Measurements from ENCODE around the gene UHRF1. TPM values are rescaled to one million over a fixed set of nuclear protein-coding genes. Genes with fewer than 3 reads are reported as not detected.
"Not testable (repeated sequence)": the region's sequence is repeated elsewhere in the genome, so short reads cannot be mapped to it uniquely, and the experiment has no call there.

The UHRF1 gene
- polyA plus RNA-seq, 4 donors = 30.1 to 36.6 (median 34.3) TPM

GRCh38 chr19:4969772-4970531 is 60.7 kb downstream of the UHRF1 start:
- DNase-seq (ENCODE audit: low read depth in 4 of 4, low spot score in 3 of 4) = no peak

- no peak for DNase-seq (ENCODE audit: low read depth in 4 of 4, low spot score in 3 of 4)
Measured at GRCh38 chr19:4970558-4971423, 61.5 kb downstream of the UHRF1 start.

- no peak for DNase-seq (ENCODE audit: low read depth in 4 of 4, low spot score in 3 of 4)
Measured at GRCh38 chr19:4971424-4971793, 62.1 kb downstream of the UHRF1 start.

GRCh38 chr19:4971816-4972495 is 62.7 kb downstream of the UHRF1 start:
- DNase-seq (ENCODE audit: low read depth in 4 of 4, low spot score in 3 of 4) = no peak

DNA sequence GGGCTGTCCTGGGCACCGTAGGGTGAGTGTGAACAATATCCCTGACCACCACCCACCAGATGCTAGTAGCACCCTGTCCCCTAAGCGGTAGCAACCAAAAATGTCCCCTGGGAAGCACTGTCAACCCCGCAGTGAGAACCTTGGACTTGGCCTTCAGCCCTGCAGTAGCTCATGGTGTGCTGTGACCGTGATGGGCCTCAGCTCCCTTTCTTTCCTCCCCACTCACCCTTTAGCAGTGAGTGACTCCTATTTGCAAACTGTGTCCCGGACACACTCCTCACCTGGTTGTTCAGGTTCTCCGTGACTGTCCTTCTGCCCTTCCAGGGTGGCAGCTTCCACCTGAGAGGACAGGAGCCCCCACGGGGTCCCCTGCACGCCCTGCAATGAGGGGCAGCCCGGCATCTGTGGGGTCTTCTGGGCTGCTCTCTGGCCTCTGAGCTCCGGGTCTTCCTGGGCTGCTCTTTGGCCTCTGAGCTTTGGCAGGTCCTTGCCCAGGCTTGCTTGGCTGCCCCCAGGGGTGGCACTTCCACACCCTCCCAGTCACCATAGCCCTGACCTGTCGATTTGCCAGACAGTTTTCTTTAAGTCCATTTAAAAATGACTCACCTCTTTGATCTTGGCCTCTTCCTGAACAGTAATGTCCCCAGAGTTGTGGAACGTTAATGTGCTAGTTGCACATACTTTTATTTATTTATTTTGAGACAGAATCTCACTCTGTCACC is 63.4 kb downstream of the UHRF1 start:
- DNase-seq (ENCODE audit: low read depth in 4 of 4, low spot score in 3 of 4) = no peak

DNA sequence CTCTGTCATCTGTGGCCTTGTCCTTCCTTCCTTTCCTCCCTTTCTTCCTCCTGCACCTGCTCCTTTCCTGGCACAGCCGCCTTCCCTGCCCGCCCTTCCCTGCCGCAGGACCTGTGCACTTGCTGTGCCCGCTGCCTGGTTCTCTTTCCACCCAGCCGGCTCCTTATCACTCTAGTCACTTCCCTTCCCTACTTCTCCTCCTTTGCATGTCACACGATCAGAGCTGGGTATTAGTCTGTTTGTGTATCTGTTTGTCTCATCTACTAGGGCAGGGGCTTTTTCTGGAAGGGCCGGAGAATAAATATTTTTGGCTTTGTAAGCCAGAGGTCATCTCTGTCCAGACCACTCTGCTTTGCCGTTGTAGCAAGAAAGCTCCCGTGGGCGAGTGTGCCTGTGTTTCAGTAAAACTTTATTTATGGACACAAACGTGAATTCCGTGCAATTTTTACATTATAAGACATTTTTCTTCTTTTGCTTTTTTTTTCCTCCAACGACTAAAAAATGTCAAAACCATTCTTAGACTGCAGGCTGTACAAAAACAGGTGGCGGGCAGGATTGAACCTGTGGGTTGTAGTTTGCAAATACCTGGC is 65.7 kb downstream of the UHRF1 start:
- DNase-seq (ENCODE audit: low read depth in 4 of 4, low spot score in 3 of 4) = no peak

DNA sequence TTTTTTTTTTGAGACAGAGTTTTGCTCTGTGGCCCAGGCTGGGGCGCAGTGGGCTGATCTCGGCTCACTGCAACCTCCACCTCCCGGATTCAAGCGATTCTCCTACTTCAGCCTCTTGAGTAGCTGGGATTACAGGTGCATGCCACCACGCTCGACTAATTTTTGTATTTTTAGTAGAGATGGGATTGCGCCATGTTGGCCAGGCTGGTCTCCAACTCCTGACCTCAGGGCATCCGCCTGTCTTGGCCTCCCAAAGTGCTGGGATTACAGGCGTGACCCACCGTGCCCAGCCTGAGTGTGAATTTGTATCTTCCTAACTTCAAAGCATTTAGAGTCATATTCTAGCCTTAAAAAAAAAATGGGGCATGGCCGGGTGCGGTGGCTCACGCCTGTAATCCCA is 66.3 kb downstream of the UHRF1 start:
- not testable (repeated sequence) for DNase-seq (ENCODE audit: low read depth in 4 of 4, low spot score in 3 of 4)

GRCh38 chr19:4976401-4977298 is 67.3 kb downstream of the UHRF1 start:
- DNase-seq (ENCODE audit: low read depth in 4 of 4, low spot score in 3 of 4) = no peak

DNA sequence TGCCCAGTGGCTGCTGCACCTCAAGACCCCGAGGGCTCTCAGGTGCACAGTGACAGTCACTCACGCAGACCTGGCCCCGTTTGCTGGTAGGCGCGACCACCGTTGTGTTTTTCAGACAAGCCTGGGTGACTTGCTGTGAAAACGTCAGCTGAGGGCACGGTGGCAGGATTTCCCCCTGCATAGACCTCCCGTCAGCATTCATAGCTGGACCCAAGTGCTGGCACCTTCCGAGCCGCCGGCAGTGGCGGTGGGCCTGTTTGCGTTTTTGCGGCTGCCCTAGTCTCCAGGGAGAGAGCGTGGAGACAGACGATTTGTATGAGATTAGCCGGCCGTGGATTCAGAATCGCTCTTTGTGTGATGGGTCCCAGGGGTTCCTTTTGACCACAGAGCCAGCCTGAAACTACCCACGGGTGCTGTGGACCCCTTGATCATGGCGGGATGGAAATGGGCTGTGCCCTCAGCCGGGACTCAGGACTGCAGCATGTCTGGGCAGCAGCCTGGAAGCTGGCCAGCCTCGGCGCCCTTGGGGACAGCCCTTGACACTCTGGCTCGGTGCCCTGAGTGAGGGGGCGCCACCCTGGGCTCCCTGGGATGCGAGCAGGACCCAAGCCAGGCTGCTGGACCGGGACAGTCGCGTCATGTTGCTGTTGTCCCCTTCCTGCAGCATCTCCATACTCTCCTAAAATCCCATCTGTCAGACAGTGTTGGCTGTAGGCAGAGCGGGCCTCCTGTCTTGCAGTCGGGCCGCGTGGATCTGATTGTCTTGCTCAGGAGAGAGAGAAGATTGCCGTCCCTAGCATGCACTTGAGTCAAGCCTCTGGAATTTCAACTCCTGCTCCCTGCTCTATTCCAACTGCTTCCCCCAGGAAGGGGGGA is 68.2 kb downstream of the UHRF1 start:
- DNase-seq (ENCODE audit: low read depth in 4 of 4, low spot score in 3 of 4) = no peak

- DNase-seq (ENCODE audit: low read depth in 4 of 4, low spot score in 3 of 4) = no peak
Measured at GRCh38 chr19:4979211-4979807, 70.0 kb downstream of the UHRF1 start.

GRCh38 chr19:4980067-4980466 is 70.8 kb downstream of the UHRF1 start:
- DNase-seq (ENCODE audit: low read depth in 4 of 4, low spot score in 3 of 4) = no peak

DNA sequence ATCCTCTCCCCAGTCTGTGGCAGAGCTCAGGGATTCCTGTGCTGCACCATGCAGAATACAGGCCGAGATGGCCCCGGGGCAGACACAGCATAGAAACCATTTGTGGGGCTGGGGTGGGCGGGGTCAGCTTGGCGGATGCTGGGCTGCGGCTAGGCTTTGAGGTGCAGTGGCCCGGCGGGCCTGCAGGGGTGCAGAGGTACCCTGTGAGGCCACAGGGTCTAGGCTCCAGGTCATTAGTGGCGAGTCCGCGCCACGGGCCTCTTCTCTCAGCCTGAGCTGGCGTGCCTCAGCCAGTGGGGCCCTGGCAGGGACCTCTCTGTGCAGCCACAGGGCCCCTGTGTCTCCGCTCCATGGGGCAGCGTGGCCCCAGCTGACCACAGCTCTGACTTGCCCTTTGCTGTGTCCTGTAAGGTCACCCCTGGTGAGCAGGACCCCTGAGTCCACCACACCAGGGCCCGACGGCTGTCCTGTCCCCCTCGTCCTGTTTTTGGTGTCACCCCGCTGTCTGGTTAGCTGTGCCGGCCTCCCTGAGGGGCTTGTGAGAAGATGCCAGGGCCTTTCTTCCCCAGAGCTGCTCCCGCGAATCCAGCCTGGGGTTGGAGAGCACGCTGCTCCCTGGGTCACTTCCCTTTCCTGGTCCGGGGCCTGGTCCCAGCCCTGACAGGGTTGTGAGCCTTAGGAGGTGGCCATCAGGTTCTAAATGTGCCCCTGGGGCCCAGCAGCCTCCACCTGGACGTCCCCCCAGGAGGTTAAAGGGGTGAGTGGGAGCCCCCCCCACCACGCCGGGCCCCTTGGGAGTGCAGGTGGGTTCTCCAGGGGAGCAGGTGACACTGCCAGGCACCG is 71.8 kb downstream of the UHRF1 start:
- no peak for DNase-seq (ENCODE audit: low read depth in 4 of 4, low spot score in 3 of 4)

- DNase-seq (ENCODE audit: low read depth in 4 of 4, low spot score in 3 of 4) = no peak
Measured at GRCh38 chr19:4981681-4981958, 72.3 kb downstream of the UHRF1 start.

- DNase-seq (ENCODE audit: low read depth in 4 of 4, low spot score in 3 of 4) = no peak
Measured at GRCh38 chr19:4983346-4984105, 74.2 kb downstream of the UHRF1 start.

GRCh38 chr19:4984106-4984380 is 74.7 kb downstream of the UHRF1 start:
- DNase-seq (ENCODE audit: low read depth in 4 of 4, low spot score in 3 of 4) = no peak

DNA sequence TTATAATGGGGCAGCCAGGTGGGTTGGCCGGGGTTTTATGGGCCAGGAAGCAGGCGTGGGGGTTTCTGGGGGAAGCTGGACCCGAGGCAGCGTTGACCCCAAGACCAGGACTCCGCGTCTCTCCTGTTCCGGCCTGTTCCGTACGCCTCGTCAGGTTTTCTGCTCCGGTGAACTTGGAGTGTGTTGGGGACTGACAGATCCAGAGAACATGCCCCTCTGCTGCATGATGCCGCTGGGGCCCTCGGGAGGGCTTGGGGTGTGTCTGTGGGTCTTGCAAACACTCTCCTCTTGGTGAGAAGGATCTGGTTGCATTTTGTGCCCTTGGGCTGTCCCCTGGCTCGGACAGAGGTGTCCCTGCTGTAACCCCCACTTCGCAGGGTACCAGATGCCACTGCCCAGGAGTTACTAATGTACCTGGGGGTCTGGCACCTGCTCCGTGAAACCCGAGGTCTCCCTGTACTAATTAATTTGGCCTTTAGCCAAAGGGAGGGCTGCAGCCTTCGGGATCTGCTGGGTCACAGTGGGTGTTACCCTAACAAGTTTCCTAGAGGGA is 75.2 kb downstream of the UHRF1 start:
- DNase-seq (ENCODE audit: low read depth in 4 of 4, low spot score in 3 of 4) = no peak

All from right renal pelvis (tissue), 4 donors.